Keratinocyte (primary cell): Measurements from ENCODE around the gene GDPD4. TPM values are rescaled to one million over a fixed set of nuclear protein-coding genes. Genes with fewer than 3 reads are reported as not detected.

Experiments used
- DNase-seq: peaks from one replicate; pipeline ENCODE4 v3.0.0-alpha.2; 2011; ENCODE audit warnings: low read depth, missing footprints, low spot score
- FAIRE-seq: peaks from 2 replicates; lab custom pipeline; 2011; peaks lifted over from hg19 to GRCh38; lab: Jason Lieb, UNC
- H2AFZ ChIP-seq: 2 replicates; pipeline ENCODE4 v1.6.0; 2012; ENCODE audit warnings: low read length, control low read depth, inconsistent platforms; ENCODE audit not compliant: control insufficient read depth
- H3K27ac ChIP-seq: 2 replicates; pipeline ENCODE4 v1.5.1; 2011; ENCODE audit warnings: low read length; ENCODE audit not compliant: control insufficient read depth, insufficient read depth
- H3K27me3 ChIP-seq: 3 replicates; pipeline ENCODE4 v1.6.0; 2011; ENCODE audit warnings: low read length; ENCODE audit not compliant: control insufficient read depth, insufficient read depth; ENCODE audit errors: extremely low read depth
- H3K36me3 ChIP-seq, 2 experiments: 2 replicates in 1 of 2; 3 replicates in 1 of 2; pipeline ENCODE4 v1.5.1; 2011; ENCODE audit warnings: low read length in 2 of 2, mild to moderate bottlenecking in 1 of 2; ENCODE audit not compliant: control insufficient read depth in 2 of 2, insufficient read depth in 2 of 2; ENCODE audit errors: extremely low read depth in 1 of 2
- H3K4me1 ChIP-seq: 3 replicates; pipeline ENCODE4 v1.5.1; 2011; ENCODE audit warnings: low read length; ENCODE audit not compliant: control insufficient read depth, insufficient read depth; ENCODE audit errors: extremely low read depth
- H3K4me2 ChIP-seq: 3 replicates; pipeline ENCODE4 v1.6.0; 2011; ENCODE audit warnings: low read depth, low read length; ENCODE audit not compliant: control insufficient read depth, insufficient read depth; ENCODE audit errors: extremely low read depth
- H3K4me3 ChIP-seq, 3 experiments: fragments of 200-600 bp in 1 of 3; sonication (generic) in 1 of 3; 2 replicates in 2 of 3; 3 replicates in 1 of 3; pipeline ENCODE4 v1.5.1; 2011 to 2016; ENCODE audit warnings: low read length in 3 of 3, mild to moderate bottlenecking in 3 of 3, control low read depth in 2 of 3, inconsistent platforms in 1 of 3, low read depth in 1 of 3, mixed read lengths in 1 of 3, mixed run types in 1 of 3, moderate library complexity in 1 of 3; ENCODE audit not compliant: control insufficient read depth in 2 of 3, insufficient read depth in 2 of 3; ENCODE audit errors: extremely low read depth in 1 of 3
- H3K79me2 ChIP-seq: 2 replicates; pipeline ENCODE4 v1.6.0; 2012; ENCODE audit warnings: low read length; ENCODE audit not compliant: control insufficient read depth, insufficient read depth
- H3K9ac ChIP-seq: 3 replicates; pipeline ENCODE4 v1.6.0; 2011; ENCODE audit warnings: low read length; ENCODE audit not compliant: control insufficient read depth, insufficient read depth; ENCODE audit errors: extremely low read depth
- H3K9me1 ChIP-seq: 3 replicates; pipeline ENCODE4 v1.6.0; 2011; ENCODE audit warnings: low read length; ENCODE audit not compliant: control insufficient read depth, insufficient read depth; ENCODE audit errors: extremely low read depth
- H3K9me3 ChIP-seq: 2 replicates; pipeline ENCODE4 v1.5.1; 2012; ENCODE audit warnings: low read depth, low read length; ENCODE audit not compliant: control insufficient read depth
- H4K20me1 ChIP-seq: 3 replicates; pipeline ENCODE4 v1.6.0; 2011; ENCODE audit warnings: low read length; ENCODE audit not compliant: control insufficient read depth, insufficient read depth; ENCODE audit errors: extremely low read depth
- EZH2 ChIP-seq: IDR thresholded peaks from one replicate; pipeline ENCODE4 v1.6.1; 2012; ENCODE audit warnings: inconsistent platforms, mild to moderate bottlenecking, low read length, moderate library complexity
- dilution Hi-C: fragments of 300-500 bp; cut with MboI; formaldehyde crosslinking; loops from one replicate; pipeline ENCODE4 v1.7.0; 2020; ENCODE audit warnings: low sequenced_read_pairs; ENCODE audit not compliant: extremely low pct_ligation_motif_present
- polyA plus RNA-seq, 5 experiments: library from polyadenylated mRNA; depleted of rRNA in 3 of 5; stranded (reverse) in 3 of 5; stranded (forward) in 1 of 5; unstranded in 1 of 5; fragments of >200 nt; gene quantifications; 1 replicate in 1 of 5; 2 replicates in 3 of 5; 3 replicates in 1 of 5; pipeline versions ENCODE4 v1.2.1 to v1.2.3, GENCODE V29; 2011 to 2012; ENCODE audit warnings: missing spikeins in 2 of 5, low read depth in 1 of 5, low replicate concordance in 1 of 5
- TF ChIP-seq, protein P1 (sequence below), 3 experiments: IDR thresholded peaks in 1 of 3; conservative IDR thresholded peaks in 1 of 3; optimal IDR thresholded peaks in 1 of 3; 2 replicates in 2 of 3; 3 replicates in 1 of 3; pipeline versions ENCODE3 to v1.5.1; 2011; ENCODE audit warnings: low read length in 3 of 3, mild to moderate bottlenecking in 3 of 3, moderate library complexity in 2 of 3, control low read depth in 1 of 3, inconsistent platforms in 1 of 3; ENCODE audit not compliant: insufficient read depth in 2 of 3; ENCODE audit errors: extremely low read depth in 1 of 3

Gene GDPD4
- polyA plus RNA-seq, 1 donor (not counting 4 experiments of a cell fraction or from before 2014, with no cell fraction given): not detected

DNA sequence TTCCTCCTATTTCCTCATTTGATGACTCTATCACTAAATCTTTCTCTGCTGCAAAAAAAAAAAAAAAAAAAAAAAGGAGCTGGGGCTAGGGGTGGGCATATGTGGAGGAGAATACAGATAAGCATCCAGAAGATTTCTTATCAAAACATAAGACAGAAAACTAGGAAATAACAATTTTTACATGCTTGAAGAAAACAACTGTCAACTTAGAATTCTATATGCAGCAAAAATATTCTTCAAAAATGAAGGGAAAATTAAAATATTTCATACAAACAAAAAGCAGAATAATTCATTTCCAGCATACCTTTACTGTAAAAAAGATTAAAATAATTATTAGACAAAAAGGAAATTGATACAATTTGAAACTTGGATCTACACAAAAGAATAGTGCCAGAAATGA is 38.7 kb downstream of the GDPD4 start:
- Histone ChIP-seq H3K79me2 (no peaks in the 10 kb centered on the region), H2AFZ (no peak overlapping the region), H3K36me3 (no peaks in the 10 kb centered on the region), H3K27ac (no peak overlapping the region), H3K4me1 (peaks cover 3% of the 10 kb centered on the region), H3K9me3 (no peaks in the 10 kb centered on the region), H4K20me1 (no peaks in the 10 kb centered on the region), H3K9ac (no peak overlapping the region), H3K4me3 (no peak overlapping the region), H3K27me3 (no peaks in the 10 kb centered on the region), H3K9me1 (no peaks in the 10 kb centered on the region), H3K4me2 (no peak overlapping the region)
- FAIRE-seq: no peak
- TF ChIP-seq, protein P1, sequence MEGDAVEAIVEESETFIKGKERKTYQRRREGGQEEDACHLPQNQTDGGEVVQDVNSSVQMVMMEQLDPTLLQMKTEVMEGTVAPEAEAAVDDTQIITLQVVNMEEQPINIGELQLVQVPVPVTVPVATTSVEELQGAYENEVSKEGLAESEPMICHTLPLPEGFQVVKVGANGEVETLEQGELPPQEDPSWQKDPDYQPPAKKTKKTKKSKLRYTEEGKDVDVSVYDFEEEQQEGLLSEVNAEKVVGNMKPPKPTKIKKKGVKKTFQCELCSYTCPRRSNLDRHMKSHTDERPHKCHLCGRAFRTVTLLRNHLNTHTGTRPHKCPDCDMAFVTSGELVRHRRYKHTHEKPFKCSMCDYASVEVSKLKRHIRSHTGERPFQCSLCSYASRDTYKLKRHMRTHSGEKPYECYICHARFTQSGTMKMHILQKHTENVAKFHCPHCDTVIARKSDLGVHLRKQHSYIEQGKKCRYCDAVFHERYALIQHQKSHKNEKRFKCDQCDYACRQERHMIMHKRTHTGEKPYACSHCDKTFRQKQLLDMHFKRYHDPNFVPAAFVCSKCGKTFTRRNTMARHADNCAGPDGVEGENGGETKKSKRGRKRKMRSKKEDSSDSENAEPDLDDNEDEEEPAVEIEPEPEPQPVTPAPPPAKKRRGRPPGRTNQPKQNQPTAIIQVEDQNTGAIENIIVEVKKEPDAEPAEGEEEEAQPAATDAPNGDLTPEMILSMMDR (optimal IDR thresholded peaks at IDR 0.05 in 1 of 3, IDR thresholded peaks at IDR 0.05 in 1 of 3, conservative IDR thresholded peaks at IDR 0.05 in 1 of 3; ENCODE audit: extremely low read depth in 1 of 3, insufficient read depth in 2 of 3, low read length in 3 of 3): no peak
- no peak for TF ChIP-seq EZH2
- dilution Hi-C loops: no loop called here
- no peak for DNase-seq

DNA sequence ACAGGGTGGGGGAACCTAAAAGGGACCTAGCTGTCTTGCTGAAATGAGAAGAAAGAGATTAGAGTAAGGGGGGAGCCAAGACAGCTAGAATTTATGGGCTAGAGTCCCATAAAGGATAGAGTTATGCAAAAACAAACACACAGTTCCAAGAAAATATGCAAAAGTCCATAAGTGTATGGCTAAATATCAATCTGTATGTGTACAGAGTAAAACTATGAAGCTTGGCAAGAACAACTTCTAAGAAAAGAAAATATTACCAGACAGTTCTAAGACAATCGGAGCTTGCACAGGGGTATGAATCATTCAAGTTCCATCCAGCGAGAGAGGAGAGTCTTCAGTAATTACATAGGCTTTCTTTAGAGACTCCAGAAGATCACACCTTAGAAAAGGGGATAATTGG is 41.8 kb downstream of the GDPD4 start:
- H4K20me1 ChIP-seq: no peaks in the 10 kb centered on the region
- H3K27me3 ChIP-seq: no peaks in the 10 kb centered on the region
- H3K4me3 ChIP-seq: no peak overlapping the region
- TF ChIP-seq, protein P1 (optimal IDR thresholded peaks at IDR 0.05 in 1 of 3, IDR thresholded peaks at IDR 0.05 in 1 of 3, conservative IDR thresholded peaks at IDR 0.05 in 1 of 3; ENCODE audit: extremely low read depth in 1 of 3, insufficient read depth in 2 of 3, low read length in 3 of 3): no peak
- no peak for TF ChIP-seq EZH2
- no peaks in the 10 kb centered on the region for H3K9me3 ChIP-seq
- H3K79me2 ChIP-seq: no peaks in the 10 kb centered on the region
- FAIRE-seq (no peak), DNase-seq (no peak)
- H2AFZ ChIP-seq: no peak overlapping the region
- no peaks in the 10 kb centered on the region for H3K4me1 ChIP-seq
- H3K9me1 ChIP-seq: no peaks in the 10 kb centered on the region
- no peak overlapping the region for H3K4me2 ChIP-seq
- H3K27ac ChIP-seq: no peak overlapping the region
- no peak overlapping the region for H3K9ac ChIP-seq
- dilution Hi-C loops: no loop called here
- no peaks in the 10 kb centered on the region for H3K36me3 ChIP-seq
